ENCODE data around the gene PROCA1. TPM values are rescaled to one million over a fixed set of nuclear protein-coding genes. Genes with fewer than 3 reads are reported as not detected.

PROCA1 gene
- total and polyA plus RNA-seq, 8 donors: 0.14 to 5.8 (median 2.5) TPM; not detected in 2

GRCh38 chr17:28758411-28759121 is 46.9 kb upstream of the PROCA1 start:
- Histone ChIP-seq H3K27me3 (no peaks in the 10 kb centered on the region), H3K4me1 (peaks cover 0 to 32% (median 20%) of the 10 kb centered on the region in 4 donors), H3K4me3 (no peak overlapping the region), H3K36me3 (peaks cover 19 to 52% (median 43%) of the 10 kb centered on the region in 4 donors), H3K27ac (no peak overlapping the region), H3K9me3 (no peaks in the 10 kb centered on the region)
- no peak for TF ChIP-seq POLR2A (IDR thresholded peaks at IDR 0.05)
- no peak for TF ChIP-seq POLR2AphosphoS5 (IDR thresholded peaks at IDR 0.05)
- TF ChIP-seq EP300 (IDR thresholded peaks at IDR 0.05): no peak
- no peak for TF ChIP-seq CTCF (IDR thresholded peaks at IDR 0.05)
- no peak for DNase-seq
- WGBS, 5 donors: 93 to 96% (median 96%) methylated on average over 24 to 32 of the region's 32 CpGs
- intact Hi-C loops (cut with DNase I; ENCODE audit: low total_unique reads): no loop called here

- Histone ChIP-seq H3K9me3 (no peaks in the 10 kb centered on the region), H3K27me3 (no peaks in the 10 kb centered on the region), H3K4me3 (no peak overlapping the region), H3K27ac (peak overlapping the region in 3 of 5 donors; percentile 5 to 39 (median 13)), H3K36me3 (peaks cover 27 to 57% (median 49%) of the 10 kb centered on the region in 4 donors), H3K4me1 (peaks cover 1 to 17% (median 10%) of the 10 kb centered on the region in 4 donors)
- WGBS, 5 donors: 51 to 67% (median 57%) methylated on average over 5 of the region's 5 CpGs
- intact Hi-C loops (cut with DNase I; ENCODE audit: low total_unique reads): no loop called here
- TF ChIP-seq POLR2AphosphoS5 (IDR thresholded peaks at IDR 0.05) (peak in 1 of 3 donors; percentile 8), CTCF (IDR thresholded peaks at IDR 0.05) (no peak)
- DNase-seq: no peak
Observed at GRCh38 chr17:28756049-28756804, 44.5 kb upstream of the PROCA1 start.

- Histone ChIP-seq H3K9me3 (no peaks in the 10 kb centered on the region), H3K4me3 (no peak overlapping the region), H3K4me1 (peaks cover 0 to 18% (median 11%) of the 10 kb centered on the region in 4 donors), H3K36me3 (peaks cover 27 to 58% (median 48%) of the 10 kb centered on the region in 4 donors), H3K27me3 (no peaks in the 10 kb centered on the region), H3K27ac (peak overlapping the region in 1 of 5 donors; percentile 5)
- TF ChIP-seq POLR2AphosphoS5 (IDR thresholded peaks at IDR 0.05) (no peak), EP300 (IDR thresholded peaks at IDR 0.05) (no peak), POLR2A (IDR thresholded peaks at IDR 0.05) (no peak), CTCF (IDR thresholded peaks at IDR 0.05) (no peak)
- DNase-seq: no peak
- intact Hi-C loops (cut with DNase I; ENCODE audit: low total_unique reads): no loop called here
- WGBS, 5 donors: 80 to 87% (median 83%) methylated on average over 7 of the region's 7 CpGs
Observed at GRCh38 chr17:28755486-28755885, 43.8 kb upstream of the PROCA1 start.

- intact Hi-C loops (cut with DNase I; ENCODE audit: low total_unique reads): no loop called here
Observed at GRCh38 chr17:28751600-28752366, 40.1 kb upstream of the PROCA1 start.

More at GRCh38 chr17:28751600-28752366, 40.1 kb upstream of the PROCA1 start:
- Histone ChIP-seq H3K27ac (no peak overlapping the region), H3K4me1 (peaks cover 31 to 55% (median 44%) of the 10 kb centered on the region in 4 donors), H3K4me3 (no peak overlapping the region), H3K9me3 (no peaks in the 10 kb centered on the region), H3K27me3 (no peaks in the 10 kb centered on the region), H3K36me3 (peaks cover 30 to 52% (median 40%) of the 10 kb centered on the region in 4 donors)
- DNase-seq: no peak
- no peak for TF ChIP-seq CTCF (IDR thresholded peaks at IDR 0.05)
- 86 to 91% (median 90%) methylated on average over 10 of the region's 10 CpGs for WGBS, 5 donors
